ENCODE results near the gene GRK3.
"Not testable (repeated sequence)": the region's sequence is repeated elsewhere in the genome, so short reads cannot be mapped to it uniquely, and the experiment has no call there.

The GRK3 gene

DNA sequence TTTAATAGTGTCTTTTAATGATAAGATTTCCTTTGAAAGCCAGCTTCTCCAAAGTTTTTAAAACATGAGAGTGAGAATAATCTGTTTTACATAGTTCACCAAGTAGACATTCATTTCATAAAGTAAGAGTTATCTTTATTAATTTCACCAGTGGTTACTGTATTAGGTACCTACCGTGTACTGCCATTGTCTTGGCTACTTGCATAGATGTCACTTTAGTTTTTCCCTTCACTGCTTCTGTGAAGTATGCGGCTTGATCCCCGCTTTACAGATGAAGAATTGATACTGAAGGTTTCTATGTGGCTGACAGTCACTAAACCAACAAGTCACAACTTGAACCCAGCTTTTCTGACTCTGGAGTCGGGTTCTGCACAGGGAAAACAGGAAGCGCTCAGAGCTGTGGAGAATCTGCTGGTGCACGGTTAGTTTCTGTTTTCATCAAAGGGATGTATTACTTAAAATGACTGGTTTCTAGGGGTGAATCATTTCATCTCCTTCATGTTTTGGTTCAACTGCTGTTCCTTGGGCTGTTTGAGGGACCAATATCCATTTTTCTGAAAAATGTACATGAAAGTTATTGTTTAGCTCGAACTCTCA lies 138.2 kb downstream of the GRK3 start:
- no peak for DNase-seq

- DNase-seq, result no peak
Observed at GRCh38 chr22:25704701-25705100, 140.2 kb downstream of the GRK3 start.

DNA sequence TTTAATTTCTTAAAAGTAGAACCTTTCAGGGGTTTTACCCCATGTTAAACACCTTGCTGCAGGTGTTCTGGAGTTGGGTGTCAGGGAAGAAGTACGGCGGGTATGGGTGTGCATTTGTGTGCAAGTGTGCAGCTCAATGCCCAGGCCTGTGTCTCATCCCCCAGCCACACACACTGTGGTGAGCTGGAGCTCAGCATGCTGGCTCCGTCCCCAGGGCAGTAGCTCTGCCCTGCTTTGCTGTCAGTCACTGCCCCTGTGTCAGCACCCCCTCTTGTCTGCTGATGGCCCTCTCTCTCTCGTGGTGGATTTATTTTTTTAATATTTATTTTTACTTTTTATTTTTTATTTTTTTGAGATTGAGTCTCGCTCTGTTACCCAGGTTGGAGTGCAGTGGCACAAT lies 141.7 kb downstream of the GRK3 start:
- DNase-seq, result no peak

DNA sequence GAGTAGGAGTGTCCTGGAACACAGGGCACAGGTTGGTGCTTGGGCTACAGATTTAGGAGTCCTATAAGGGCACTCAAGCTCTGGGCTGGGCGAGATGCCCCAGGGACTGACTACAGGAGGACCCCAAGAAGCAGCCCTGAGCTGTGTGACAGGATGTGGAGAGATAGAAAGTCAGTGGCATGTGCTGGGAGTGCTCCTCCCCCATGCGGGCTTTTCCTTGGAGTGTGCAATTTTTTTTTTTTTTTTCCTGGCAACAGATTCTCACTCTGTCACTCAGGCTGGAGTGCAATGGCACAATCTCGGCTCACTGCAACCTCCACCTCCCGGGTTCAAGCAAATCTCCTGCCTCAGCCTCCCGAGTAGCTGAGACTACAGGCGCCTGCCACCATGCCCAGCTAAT lies 144.0 kb downstream of the GRK3 start:
- not testable (repeated sequence) for DNase-seq

DNA sequence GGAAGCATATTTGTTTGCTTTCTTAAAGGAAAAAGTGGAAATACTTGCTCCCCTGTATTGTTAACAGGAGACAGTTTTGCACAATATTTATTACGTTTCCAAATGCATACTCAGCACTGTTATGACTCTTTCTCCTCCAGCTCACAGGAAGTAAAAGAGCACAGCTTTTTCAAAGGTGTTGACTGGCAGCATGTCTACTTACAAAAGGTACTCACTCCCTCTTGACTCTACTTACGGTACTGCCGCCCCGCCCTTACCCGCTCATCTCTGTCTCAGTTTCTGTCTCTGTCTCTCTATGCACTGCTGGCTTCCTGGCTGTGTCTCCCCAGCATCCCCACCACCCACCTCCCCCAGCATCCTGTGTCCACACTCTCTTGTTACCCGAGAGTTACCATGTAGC lies 145.3 kb downstream of the GRK3 start:
- no peak for DNase-seq

- DNase-seq, result no peak
Observed at GRCh38 chr22:25710501-25710900, 146.0 kb downstream of the GRK3 start.

GRCh38 chr22:25711491-25711890 lies 147.0 kb downstream of the GRK3 start:
- no peak for DNase-seq

- peak; percentile 12 for DNase-seq
Observed at GRCh38 chr22:25712661-25713400, 148.4 kb downstream of the GRK3 start.

DNA sequence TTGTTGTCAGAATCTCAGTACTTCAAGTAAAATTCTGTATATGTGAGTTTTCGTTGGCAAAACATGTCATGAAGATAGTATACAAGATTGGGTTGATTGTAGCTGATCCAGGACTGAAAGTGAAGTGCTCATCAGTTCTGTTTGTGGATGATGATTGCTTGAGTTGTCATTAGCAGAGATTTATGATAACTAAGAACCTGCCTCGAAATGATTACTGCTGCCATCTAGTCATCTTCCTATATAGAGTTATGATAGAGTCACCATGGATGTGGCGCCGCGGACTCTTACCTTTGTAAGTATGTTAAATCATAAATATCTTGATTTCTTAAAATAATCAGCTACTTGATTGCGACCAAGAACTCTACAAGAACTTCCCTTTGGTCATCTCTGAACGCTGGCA lies 149.6 kb downstream of the GRK3 start:
- DNase-seq, result no peak

DNA sequence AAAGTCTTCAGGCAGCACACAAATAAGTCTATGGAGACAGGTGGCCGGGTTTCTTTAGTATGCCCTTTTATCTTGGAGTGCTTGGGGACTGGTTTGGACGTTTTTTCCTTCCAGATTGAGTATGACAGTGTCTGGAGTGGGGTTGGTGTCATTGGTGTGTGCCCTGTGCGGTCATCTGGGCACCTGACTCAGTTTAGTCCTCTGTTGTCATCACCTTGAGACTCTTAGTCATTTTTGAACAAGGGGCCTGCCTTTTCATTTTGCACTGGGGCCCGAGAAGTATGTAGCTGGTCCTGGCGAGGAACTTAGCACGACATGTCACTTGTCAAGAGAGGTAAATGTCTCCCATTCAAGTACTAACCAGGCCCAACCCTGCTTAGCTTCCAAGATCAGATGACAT lies 150.3 kb downstream of the GRK3 start:
- no peak for DNase-seq

DNA sequence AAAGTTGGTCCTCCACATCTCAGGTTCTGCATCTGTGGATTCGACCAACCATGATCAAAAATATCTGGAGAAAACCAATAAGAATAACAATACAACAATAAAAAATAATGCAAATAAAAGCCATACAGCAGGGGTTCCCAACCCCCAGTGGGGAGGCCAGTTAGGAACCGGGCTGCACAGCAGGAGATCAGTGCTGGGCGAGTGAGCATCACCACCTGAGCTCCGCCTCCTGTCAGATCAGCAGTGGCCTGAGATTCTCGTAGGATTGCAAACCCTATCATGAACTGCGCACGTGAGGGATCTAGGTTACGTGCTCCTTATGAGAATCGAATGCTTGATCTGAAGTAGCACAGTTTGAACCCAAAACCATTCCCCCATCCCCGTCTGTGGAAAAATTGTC lies 152.2 kb downstream of the GRK3 start:
- DNase-seq, result no peak

DNA sequence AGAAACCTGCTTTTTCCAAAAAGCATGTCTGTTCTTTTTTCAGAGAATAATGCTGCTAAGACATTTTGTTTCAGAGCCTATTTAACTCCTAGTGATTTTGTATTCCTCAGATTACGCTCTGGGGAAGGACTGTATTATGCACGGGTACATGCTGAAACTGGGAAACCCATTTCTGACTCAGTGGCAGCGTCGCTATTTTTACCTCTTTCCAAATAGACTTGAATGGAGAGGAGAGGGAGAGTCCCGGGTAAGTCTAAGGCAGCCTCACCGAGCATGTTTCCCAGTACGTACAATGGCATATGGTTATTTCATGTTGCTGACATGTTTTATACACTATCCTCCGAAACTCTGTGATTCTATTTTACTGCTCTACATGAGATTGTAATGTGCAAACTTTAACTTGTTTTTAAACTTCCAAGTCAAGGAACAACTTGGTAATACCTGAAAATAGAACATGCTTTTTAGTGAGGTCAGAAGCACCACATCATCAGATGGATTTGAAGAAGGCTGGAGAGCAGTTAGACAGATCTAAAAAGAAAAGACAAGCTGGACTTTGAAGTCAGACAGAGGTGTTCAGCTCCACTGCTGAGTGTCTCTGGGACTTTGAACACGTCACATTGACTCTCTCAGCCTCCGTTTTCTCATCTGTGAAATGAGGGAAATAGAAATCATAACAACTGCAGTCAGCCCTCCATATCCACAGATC lies 153.8 kb downstream of the GRK3 start:
- no peak for DNase-seq

DNA sequence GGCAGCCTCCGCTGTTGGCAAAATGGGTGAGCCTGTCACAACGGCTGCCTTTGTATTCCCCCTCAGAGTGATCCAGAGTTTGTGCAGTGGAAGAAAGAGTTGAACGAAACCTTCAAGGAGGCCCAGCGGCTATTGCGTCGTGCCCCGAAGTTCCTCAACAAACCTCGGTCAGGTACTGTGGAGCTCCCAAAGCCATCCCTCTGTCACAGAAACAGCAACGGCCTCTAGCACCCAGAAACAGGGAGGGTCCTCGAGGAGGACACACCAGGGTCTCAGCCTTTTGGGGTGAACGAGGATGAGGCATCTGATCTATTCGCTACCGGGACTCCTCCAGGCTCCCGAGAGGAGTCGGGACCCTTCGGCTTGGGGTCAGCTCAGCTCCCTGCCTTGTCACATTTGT lies 157.7 kb downstream of the GRK3 start:
- DNase-seq, result no peak

- DNase-seq, result no peak
Observed at GRCh38 chr22:25722626-25723025, 158.2 kb downstream of the GRK3 start.

GRCh38 chr22:25726241-25726640 lies 161.8 kb downstream of the GRK3 start:
- DNase-seq, result no peak

DNA sequence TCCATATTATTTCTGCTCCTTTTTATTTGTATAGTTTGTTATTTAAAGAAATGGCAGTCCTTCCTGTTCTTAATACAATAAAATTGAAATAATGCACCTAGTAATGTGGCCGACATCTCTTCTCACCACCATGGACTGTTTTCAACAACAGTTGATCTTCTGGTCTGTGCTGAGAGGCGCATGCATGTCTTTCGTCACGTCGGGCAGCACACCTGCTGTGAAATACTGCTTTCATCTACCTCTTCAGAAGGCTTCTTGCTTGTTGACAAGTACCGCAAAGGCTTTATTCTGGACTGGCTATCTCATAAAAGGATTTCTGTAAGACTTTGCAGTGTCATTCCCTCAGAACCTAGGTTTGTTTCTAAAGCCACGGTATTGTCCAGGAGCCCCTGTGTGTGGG lies 163.6 kb downstream of the GRK3 start:
- DNase-seq, result peak; percentile 11

DNA sequence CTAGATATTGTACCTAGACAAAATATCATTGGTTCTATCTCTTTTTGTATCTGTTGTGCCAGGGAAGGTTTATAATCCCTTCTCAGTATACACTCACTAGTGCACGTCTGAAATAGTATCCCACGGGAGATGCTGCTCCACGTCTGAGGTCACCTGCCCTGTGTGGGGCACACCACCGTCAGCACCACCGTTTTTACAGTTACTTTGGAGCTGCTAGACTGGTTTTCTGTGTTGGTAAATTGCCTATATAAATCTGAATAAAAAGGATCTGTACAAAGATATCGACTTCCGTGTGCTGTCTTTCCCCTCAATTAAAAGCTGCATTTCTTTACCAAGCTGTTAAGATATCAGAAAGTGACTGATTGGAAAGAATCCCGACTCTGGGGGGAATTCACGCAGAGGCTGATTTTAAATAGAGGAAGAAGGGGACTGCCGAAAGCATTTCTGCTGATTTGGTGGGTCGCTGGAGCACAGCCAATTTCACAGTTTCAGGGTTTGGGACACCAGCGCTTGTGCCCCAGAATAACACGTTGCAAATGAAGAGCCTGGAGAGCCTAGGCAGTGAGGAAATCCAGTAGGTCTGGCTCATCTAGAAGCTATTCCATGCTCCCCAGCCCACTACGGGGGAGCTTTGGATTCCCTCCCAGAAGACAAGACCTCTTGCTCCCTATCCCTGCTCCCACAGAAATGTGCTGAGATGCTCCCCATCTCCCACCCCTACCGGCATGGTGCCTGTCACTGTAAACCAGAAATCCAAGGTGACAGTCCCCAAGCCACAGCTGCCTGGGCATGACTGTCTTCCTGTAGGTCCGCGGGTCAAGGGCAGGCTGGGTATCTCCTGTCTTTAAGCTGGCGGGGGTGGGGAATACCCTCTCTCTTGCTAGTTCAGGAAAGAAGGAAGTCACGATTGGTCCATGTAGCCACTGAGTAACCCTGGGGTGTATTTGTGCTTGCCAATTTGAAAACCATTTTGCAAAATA lies 164.8 kb downstream of the GRK3 start:
- DNase-seq, result peak; percentile 0

DNA sequence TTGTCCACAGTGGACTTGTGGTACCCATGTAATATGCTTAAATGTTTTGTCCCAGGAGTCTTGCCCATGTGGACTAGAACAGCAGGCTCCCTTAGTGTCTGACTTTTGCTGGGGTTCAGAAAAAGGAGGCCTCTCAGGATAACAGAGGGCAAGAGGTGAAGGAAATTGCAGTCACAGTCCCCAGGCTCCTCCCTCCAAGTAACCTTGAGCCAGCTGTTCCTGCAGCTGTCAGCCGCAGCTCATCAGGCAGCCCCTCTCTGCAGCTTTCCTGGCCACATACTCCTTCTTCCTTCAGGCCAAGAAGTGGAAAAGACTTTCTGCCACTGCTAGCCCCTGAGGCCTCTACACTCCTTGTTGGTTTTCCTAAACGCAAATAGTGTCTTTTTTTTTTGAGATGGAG lies 171.2 kb downstream of the GRK3 start:
- DNase-seq, result no peak

DNA sequence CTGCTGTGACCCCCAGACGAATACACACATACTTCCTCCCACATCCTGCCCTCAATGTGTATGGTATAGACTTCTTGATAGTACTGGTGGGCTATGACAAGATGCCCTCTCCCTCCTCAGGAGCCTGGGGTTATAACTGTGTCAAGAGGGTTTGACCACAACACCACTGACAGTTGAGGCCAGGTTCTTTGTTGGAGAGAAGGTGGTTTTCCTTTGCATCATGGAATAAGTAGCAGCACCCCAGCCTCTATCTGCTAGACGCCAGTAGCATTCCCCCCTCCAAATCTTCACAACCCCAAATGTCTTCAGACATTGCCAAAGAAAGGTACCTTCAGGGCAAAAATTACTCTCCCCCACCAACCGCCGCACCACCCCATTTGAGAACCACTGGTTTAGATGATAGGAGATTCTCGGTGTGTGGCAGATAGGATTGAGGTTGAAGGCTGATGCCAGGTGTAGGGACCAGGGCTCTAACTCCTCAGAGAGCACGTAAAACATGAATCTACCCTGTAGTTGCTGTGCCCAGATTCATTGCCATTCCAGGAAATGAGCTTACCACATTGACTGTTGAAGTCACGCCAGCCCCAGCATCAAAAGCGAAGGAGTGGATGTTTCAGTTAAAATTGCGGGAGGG lies 172.0 kb downstream of the GRK3 start:
- no peak for DNase-seq

DNA sequence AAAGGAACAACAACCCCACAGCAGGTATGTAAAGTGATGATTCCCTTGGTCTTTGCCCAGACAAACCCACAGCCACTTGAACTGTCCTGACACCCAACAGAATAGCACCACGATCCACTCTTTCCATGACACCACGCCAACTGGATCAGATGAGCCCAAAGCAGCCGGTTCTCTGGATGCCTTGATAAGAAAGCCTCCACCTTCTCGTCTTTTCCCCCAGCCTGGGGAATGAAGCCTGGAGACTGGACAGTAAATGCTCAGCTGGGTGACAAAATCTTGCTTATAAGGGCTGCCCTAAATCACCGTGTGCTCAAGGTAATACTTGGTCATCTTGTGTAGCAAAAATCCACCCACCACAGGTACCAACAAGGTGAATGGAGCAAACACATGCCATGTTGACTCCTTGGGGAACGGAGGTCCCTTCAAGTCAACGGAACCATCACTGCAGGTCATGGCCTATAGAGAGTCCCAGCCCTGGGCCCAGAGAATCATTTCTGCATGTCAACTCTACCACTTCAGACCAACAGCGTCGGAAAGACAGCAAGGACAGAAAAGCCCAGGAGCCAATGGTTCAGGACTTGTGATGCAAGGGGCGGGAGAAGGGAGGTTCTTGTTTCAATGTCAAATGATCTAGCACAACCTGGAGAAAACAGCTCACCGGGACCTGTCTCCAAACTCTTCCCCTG lies 175.3 kb downstream of the GRK3 start:
- DNase-seq, result no peak

GRCh38 chr22:25741692-25742626 lies 177.5 kb downstream of the GRK3 start, which contains the start of gene MYO18B:
Gene MYO18B, plus strand, starts transcription at chr22:25742188. Its CDS starts 18,905 bp downstream, at chr22:25761093.
- DNase-seq, result no peak

Data from DMS79 treated with DMSO at 0.1 percent for 48 hours (cell line).